Measurements from ENCODE around the gene IL16. TPM values are rescaled to one million over a fixed set of nuclear protein-coding genes. Genes with fewer than 3 reads are reported as not detected.

Gene IL16
- total RNA-seq, 1 donor from 2014 or later = 8.5 TPM

DNA sequence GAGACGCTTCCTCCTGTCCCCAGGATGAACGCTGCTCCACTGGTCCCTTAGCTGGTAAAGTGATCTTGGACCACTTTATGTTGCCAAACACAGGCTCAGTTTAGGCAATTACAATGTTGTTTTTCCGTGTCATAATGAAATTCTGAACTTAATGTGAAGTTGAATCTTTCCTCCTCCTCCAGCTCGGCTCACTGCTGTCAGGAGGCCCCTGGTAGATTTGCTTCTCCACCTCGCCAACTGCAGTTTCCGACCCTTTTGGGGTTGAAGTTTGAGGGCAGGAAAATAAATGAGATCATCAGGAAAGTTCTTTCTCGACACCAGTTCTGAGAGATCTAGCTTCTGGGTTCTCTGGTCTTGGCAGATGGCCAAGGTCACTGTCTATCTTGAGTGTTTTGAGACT is 34.8 kb upstream of the IL16 start:
- H3K9me3 ChIP-seq = no peaks in the 10 kb centered on the region
- no peak overlapping the region for H3K4me3 ChIP-seq
- peaks cover 0 to 7% of the 10 kb centered on the region in 2 donors for H3K4me1 ChIP-seq
- no peak for DNase-seq (ENCODE audit: low spot score in 2 of 2)
- no peaks in the 10 kb centered on the region for H3K27me3 ChIP-seq
- H3K36me3 ChIP-seq = no peaks in the 10 kb centered on the region
- intact Hi-C loops (cut with DNase I) = no loop called here
- TF ChIP-seq, protein P1, sequence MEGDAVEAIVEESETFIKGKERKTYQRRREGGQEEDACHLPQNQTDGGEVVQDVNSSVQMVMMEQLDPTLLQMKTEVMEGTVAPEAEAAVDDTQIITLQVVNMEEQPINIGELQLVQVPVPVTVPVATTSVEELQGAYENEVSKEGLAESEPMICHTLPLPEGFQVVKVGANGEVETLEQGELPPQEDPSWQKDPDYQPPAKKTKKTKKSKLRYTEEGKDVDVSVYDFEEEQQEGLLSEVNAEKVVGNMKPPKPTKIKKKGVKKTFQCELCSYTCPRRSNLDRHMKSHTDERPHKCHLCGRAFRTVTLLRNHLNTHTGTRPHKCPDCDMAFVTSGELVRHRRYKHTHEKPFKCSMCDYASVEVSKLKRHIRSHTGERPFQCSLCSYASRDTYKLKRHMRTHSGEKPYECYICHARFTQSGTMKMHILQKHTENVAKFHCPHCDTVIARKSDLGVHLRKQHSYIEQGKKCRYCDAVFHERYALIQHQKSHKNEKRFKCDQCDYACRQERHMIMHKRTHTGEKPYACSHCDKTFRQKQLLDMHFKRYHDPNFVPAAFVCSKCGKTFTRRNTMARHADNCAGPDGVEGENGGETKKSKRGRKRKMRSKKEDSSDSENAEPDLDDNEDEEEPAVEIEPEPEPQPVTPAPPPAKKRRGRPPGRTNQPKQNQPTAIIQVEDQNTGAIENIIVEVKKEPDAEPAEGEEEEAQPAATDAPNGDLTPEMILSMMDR (IDR thresholded peaks at IDR 0.05) = no peak
- H3K27ac ChIP-seq = no peak overlapping the region

DNA sequence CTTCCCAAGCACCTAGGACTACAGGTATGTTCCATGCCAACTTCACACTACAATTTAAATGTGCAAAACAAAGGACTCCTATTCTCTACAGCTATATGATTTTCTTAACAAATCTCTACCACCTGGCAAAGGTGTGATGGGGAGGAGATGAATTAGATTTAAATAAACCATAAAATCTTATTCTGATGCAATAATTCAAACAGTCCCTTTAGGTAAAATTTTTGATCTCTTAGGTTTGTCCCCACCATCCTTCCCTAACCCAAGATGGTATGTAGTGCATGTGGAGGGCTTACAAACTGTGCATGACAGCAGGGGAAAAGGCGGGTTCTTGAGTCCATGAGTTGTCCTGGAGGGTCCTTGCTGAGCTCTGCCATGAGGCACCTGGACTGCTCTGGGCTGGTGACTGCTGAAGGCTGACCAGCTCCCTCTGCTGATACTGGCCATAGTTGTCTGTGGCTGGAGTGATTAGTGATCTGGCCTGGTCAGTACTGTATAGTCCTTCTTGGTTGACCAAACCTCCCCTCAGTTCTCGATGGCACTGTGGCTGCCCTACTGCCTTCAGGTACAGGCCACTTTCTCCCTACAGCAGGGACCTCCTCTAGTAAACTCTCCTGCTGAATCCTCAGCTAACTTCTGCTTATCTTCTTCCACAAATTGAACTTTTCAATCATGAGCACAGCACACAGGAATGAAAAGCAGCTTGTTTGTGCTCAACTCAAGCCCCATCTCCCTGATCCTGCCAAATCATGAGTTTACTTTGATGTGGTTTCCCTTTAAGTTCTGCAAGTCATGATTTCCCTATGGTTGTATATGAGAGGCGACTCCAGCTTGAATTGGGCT is 32.5 kb upstream of the IL16 start:
- Histone ChIP-seq H3K36me3 (no peaks in the 10 kb centered on the region), H3K27me3 (no peaks in the 10 kb centered on the region), H3K4me3 (no peak overlapping the region), H3K9me3 (no peaks in the 10 kb centered on the region), H3K4me1 (peaks cover 0 to 7% of the 10 kb centered on the region in 2 donors), H3K27ac (no peak overlapping the region)
- TF ChIP-seq, protein P1 (IDR thresholded peaks at IDR 0.05) = no peak
- intact Hi-C loops (cut with DNase I) = no loop called here
- DNase-seq (ENCODE audit: low spot score in 2 of 2) = no peak

DNA sequence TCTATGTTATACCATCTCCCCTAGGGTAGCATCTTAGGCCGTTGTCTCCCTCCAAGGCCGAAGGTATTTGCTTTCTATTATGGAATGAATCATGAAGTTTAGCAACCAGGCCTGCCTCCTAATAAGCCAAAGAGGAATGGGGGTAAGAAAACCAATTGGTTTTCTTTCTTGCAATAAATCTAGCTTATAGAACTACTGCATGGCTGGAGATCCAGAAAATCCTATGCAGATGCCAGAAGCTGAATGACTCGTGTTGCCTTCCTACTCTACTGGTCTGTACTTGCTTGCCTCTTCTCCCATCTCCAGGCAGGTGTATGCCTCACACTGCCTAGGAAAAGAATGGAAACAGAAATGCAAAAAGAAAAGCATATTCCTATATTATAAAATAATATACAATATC is 31.1 kb upstream of the IL16 start:
- H3K4me3 ChIP-seq = no peak overlapping the region
- peaks cover 0 to 7% of the 10 kb centered on the region in 2 donors for H3K4me1 ChIP-seq
- H3K9me3 ChIP-seq = no peaks in the 10 kb centered on the region
- no peaks in the 10 kb centered on the region for H3K27me3 ChIP-seq
- no peaks in the 10 kb centered on the region for H3K36me3 ChIP-seq
- intact Hi-C loops (cut with DNase I) = no loop called here
- H3K27ac ChIP-seq = no peak overlapping the region
- DNase-seq (ENCODE audit: low spot score in 2 of 2) = no peak
- TF ChIP-seq, protein P1 (IDR thresholded peaks at IDR 0.05) = no peak

DNA sequence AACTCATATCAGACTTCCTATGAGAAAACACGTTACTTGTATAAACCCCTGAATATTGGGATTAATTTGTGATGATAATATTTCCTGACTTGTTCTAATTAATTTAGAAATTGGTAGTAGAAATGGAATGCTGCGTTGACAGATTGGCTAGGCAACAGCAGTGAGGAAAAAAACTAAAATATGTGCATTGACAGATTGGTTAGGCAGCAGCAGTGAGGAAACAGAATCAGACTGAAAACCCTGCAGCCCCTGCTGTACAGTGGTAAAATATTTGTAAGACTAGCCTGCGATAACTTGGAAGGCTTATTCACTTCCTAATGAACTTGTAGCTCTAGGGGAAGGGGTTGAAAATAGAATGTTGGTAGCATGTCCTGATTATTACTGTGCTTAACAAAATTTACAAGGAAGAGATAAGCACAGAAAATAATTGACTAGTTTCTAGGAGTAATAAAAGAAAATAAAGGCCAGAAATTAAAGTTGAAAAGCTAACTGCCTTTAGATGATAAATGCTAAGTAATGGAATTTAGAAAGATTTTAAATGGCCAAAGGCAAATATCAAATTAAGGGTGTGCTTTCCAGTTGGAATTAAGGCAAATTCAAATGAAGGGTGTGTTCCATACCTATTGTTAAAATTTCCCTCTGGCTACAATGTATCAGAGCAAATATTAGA is 29.9 kb upstream of the IL16 start:
- DNase-seq (ENCODE audit: low spot score in 2 of 2) = no peak
- intact Hi-C loops (cut with DNase I) = no loop called here
- H3K27me3 ChIP-seq = no peaks in the 10 kb centered on the region
- H3K4me3 ChIP-seq = no peak overlapping the region
- H3K9me3 ChIP-seq = no peaks in the 10 kb centered on the region
- H3K36me3 ChIP-seq = no peaks in the 10 kb centered on the region
- TF ChIP-seq, protein P1 (IDR thresholded peaks at IDR 0.05) = no peak
- H3K4me1 ChIP-seq = no peaks in the 10 kb centered on the region
- H3K27ac ChIP-seq = no peak overlapping the region

DNA sequence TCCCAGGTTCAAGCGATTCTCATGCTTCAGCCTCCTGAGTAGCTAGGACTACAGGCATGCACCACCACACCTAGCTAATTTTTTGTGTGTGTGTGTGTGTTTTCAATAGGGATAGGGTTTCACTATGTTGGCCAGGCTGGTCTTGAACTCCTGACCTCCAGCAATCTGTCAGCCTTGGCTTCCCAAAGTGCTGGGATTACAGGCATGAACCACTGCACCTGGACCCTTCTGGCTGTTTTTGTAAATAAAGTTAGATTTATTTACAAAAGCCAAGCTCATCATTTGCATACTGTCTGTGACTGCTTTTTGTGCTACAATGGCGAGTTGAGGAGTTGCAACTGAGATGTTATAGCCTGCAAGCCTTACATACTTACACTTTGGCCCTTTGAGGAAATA is 28.6 kb upstream of the IL16 start:
- TF ChIP-seq, protein P1 (IDR thresholded peaks at IDR 0.05) = no peak
- no peaks in the 10 kb centered on the region for H3K36me3 ChIP-seq
- H3K27me3 ChIP-seq = no peaks in the 10 kb centered on the region
- DNase-seq (ENCODE audit: low spot score in 2 of 2) = no peak
- no peak overlapping the region for H3K4me3 ChIP-seq
- intact Hi-C loops (cut with DNase I) = no loop called here
- H3K4me1 ChIP-seq = no peaks in the 10 kb centered on the region
- H3K27ac ChIP-seq = no peak overlapping the region
- H3K9me3 ChIP-seq = no peaks in the 10 kb centered on the region
